Measurements from ENCODE around the gene SMCO4.

GRCh38 chr11:93532806-93533205, 10.4 kb downstream of the SMCO4 start:
- TF ChIP-seq CTCF (IDR thresholded peaks at IDR 0.05; ENCODE audit: insufficient read depth, low read depth, low read length) = no peak
- no peak for TF ChIP-seq EZH2 (IDR thresholded peaks at IDR 0.05; ENCODE audit: insufficient read depth, low read length)
